HCT116 (cell line): ENCODE data around the gene LCP1. TPM values are rescaled to one million over a fixed set of nuclear protein-coding genes. Genes with fewer than 3 reads are reported as not detected.

Experiments used
- ATAC-seq: fragments of 200-7000 bp; cut with Tn5 transposase; 2 replicates; pipeline ENCODE4 v1.9.1; 2020; ENCODE audit warnings: mild to moderate bottlenecking, moderate library complexity
- BruUV-seq: library from RNA; stranded (reverse); fragments of 400-500 nt; replicated peaks from 2 replicates; lab custom pipeline; 2021; lab: Mats Ljungman, UMichigan
- CTCF ChIA-PET: fragments of 300-600 bp; sonication (Branson Sonifier 250); formaldehyde crosslinking; loops from one replicate; lab custom pipeline; 2021; ENCODE audit warnings: antibody characterized with exemption; lab: Charles Lee
- POLR2A ChIA-PET: fragments of 300-600, 350-600 bp; sonication (Branson Sonifier 250); formaldehyde crosslinking; loops from one replicate; lab custom pipeline; 2021; ENCODE audit warnings: antibody characterized with exemption; lab: Charles Lee
- RAD21 ChIA-PET, 2 experiments: fragments of 300-600 bp; sonication (Branson Sonifier 250); formaldehyde crosslinking; loops; one replicate each; lab custom pipeline; 2023; ENCODE audit warnings: low total read pairs in 2 of 2; ENCODE audit not compliant: uncharacterized antibody in 2 of 2, unreplicated experiment in 2 of 2, low non-redundant PET in 1 of 2; lab: Charles Lee
- DNase-seq: peaks from one replicate; pipeline ENCODE4 v3.0.0-alpha.2; 2010; ENCODE audit warnings: low read depth, low spot score
- H2AFZ ChIP-seq: fragments of 200-600 bp; shearing (Covaris generic), sonication (generic); 2 replicates; pipeline ENCODE4 v1.6.1; 2017; ENCODE audit warnings: low read depth, mixed run types, mixed read lengths, antibody characterized with exemption, low read length; ENCODE audit not compliant: poor library complexity, severe bottlenecking
- H3K27ac ChIP-seq: 2 replicates; pipeline ENCODE4 v1.5.1; 2012; ENCODE audit warnings: low read depth, low read length
- H3K27me3 ChIP-seq: fragments of 200-600 bp; sonication (generic); 2 replicates; pipeline ENCODE4 v1.6.1; 2016; ENCODE audit warnings: mixed run types, low read length, mixed read lengths; ENCODE audit not compliant: insufficient read depth
- H3K36me3 ChIP-seq, 2 experiments: fragments of 200-500 bp in 1 of 2; fragments of 200-600 bp in 1 of 2; sonication (Bioruptor generic) in 1 of 2; sonication (generic) in 1 of 2; 2 replicates each; pipeline versions ENCODE4 v1.5.1 to v1.6.1; 2014 to 2016; ENCODE audit warnings: low read length in 2 of 2, inconsistent platforms in 1 of 2, mixed read lengths in 1 of 2, mixed run types in 1 of 2; ENCODE audit not compliant: insufficient read depth in 2 of 2, control insufficient read depth in 1 of 2
- H3K4me1 ChIP-seq, 2 experiments: fragments of 200-600 bp in 1 of 2; sonication (generic) in 1 of 2; 2 replicates each; pipeline versions ENCODE4 v1.5.1 to v1.6.1; 2012 to 2017; ENCODE audit warnings: low read length in 2 of 2, inconsistent platforms in 1 of 2, mild to moderate bottlenecking in 1 of 2, mixed read lengths in 1 of 2, mixed run types in 1 of 2, moderate library complexity in 1 of 2; ENCODE audit not compliant: insufficient read depth in 2 of 2, control insufficient read depth in 1 of 2
- H3K4me2 ChIP-seq: fragments of 200-600 bp; sonication (generic); 2 replicates; pipeline ENCODE4 v1.6.1; 2017; ENCODE audit warnings: mixed run types, low read length, mixed read lengths
- H3K4me3 ChIP-seq, 2 experiments: fragments of 200-600 bp in 1 of 2; sonication (generic) in 1 of 2; replicated peaks in 1 of 2; 2 replicates each; pipeline ENCODE4 v1.5.1; 2011 to 2016; ENCODE audit warnings: low read length in 2 of 2, control low read depth in 1 of 2, low read depth in 1 of 2, mild to moderate bottlenecking in 1 of 2, mixed read lengths in 1 of 2, mixed run types in 1 of 2
- H3K79me2 ChIP-seq: fragments of 200-600 bp; sonication (generic); 2 replicates; pipeline ENCODE4 v1.6.1; 2017; ENCODE audit warnings: mild to moderate bottlenecking, mixed run types, low read length, moderate library complexity, mixed read lengths; ENCODE audit not compliant: insufficient read depth
- H3K9ac ChIP-seq: fragments of 200-600 bp; sonication (generic); 2 replicates; pipeline ENCODE4 v1.6.1; 2016; ENCODE audit warnings: low read length, mixed read lengths
- H3K9me2 ChIP-seq: fragments of 200-600 bp; sonication (generic), shearing (Covaris generic); 2 replicates; pipeline ENCODE4 v1.6.1; 2017; ENCODE audit warnings: mixed run types, mild to moderate bottlenecking, moderate library complexity; ENCODE audit not compliant: insufficient read depth
- H3K9me3 ChIP-seq, 2 experiments: fragments of 200-500 bp in 1 of 2; fragments of 200-600 bp in 1 of 2; sonication (Bioruptor generic) in 1 of 2; sonication (generic) in 1 of 2; 2 replicates each; pipeline ENCODE4 v1.6.1; 2014 to 2017; ENCODE audit warnings: low read length in 2 of 2, mixed read lengths in 2 of 2, inconsistent platforms in 1 of 2, low read depth in 1 of 2, mild to moderate bottlenecking in 1 of 2, mixed run types in 1 of 2, moderate library complexity in 1 of 2; ENCODE audit not compliant: control insufficient read depth in 1 of 2, insufficient read depth in 1 of 2
- H4K20me1 ChIP-seq: fragments of 200-600 bp; sonication (generic), shearing (Covaris generic); 2 replicates; pipeline ENCODE4 v1.6.1; 2017; ENCODE audit warnings: mixed run types, mild to moderate bottlenecking, moderate library complexity; ENCODE audit not compliant: insufficient read depth
- ATF3 ChIP-seq: IDR thresholded peaks from 2 replicates; pipeline ENCODE4 v1.6.1; 2012
- EZH2 ChIP-seq: fragments of 200-600 bp; sonication (generic); IDR thresholded peaks from 2 replicates; pipeline ENCODE4 v1.6.1; 2017; ENCODE audit warnings: antibody characterized with exemption, mixed run types
- POLR2AphosphoS5 ChIP-seq: IDR thresholded peaks from 2 replicates; pipeline ENCODE4 v1.6.1; 2011; ENCODE audit warnings: mild to moderate bottlenecking, low read depth, low read length, moderate library complexity
- TCF7L2 ChIP-seq: IDR thresholded peaks from 2 replicates; pipeline ENCODE4 v1.7.0; 2011; ENCODE audit warnings: borderline replicate concordance, inconsistent platforms; ENCODE audit not compliant: insufficient read depth, insufficient read length; ENCODE audit errors: extremely low read depth
- ZBTB33 ChIP-seq: IDR thresholded peaks from 2 replicates; pipeline ENCODE4 v1.6.1; 2011; ENCODE audit warnings: mild to moderate bottlenecking, low read length, moderate library complexity; ENCODE audit not compliant: insufficient replicate concordance; ENCODE audit errors: extremely low read depth
- ZNF274 ChIP-seq: fragments of 200-500 bp; sonication (Bioruptor generic); IDR thresholded peaks from 2 replicates; pipeline ENCODE4 v1.6.1; 2014; ENCODE audit warnings: mild to moderate bottlenecking, low read depth, low read length, inconsistent platforms
- intact Hi-C: fragments of 100-400 bp; cut with micrococcal nuclease; formaldehyde crosslinking; loops from 2 replicates; pipeline ENCODE4 v1.10.0; 2022
- total RNA-seq: library from RNA; stranded (reverse); gene quantifications from one replicate; pipeline ENCODE4 v1.2.1, GENCODE V29; 2021; ENCODE audit not compliant: unreplicated experiment

Gene LCP1
- total RNA-seq, 1 experiment from 2014 or later = 2.2 TPM

DNA sequence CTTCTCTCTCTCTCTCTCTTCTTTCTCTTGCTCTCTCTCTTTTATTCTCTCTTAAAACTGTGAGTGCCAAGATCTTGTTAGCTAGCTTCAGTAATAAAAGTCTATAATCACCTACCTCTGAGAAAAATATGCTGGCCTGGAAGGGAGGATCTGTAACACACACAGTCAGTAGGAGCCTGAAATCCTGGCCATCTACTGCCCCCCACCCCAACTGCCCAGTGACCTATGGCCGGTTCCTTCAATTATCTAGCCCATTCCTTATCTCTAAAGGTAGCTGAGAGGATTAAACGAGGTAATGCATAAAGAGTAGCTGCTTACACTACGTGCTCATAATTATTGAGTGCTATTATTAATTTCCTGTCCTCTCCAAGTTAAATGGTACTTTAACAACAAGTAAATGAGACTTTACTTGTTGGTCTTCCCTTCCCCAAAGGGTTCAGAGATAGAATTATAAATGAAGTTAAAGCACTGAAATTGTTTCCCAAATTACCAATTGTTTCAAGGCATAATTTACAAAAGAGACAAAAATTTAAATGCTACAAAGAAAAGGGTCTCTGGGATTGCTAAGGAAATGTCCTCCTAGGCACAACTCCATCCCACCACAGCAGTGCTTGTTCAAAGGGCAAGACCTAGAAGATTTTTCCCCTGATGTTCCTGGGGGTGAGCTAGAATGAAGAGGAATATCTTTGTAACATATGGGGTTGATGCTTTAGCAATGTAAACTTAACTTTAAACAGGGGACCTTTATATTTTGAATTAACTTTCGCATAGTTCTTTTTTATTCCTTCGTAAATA lies 1.8 kb downstream of the LCP1 start:
- Histone ChIP-seq H3K4me1 (no peaks in the 10 kb centered on the region), H3K27me3 (0 out of 2 replicates have a peak, but pooled peaks cover 4% of the 10 kb centered on the region), H3K9me2 (no peaks in the 10 kb centered on the region), H3K9me3 (no peaks in the 10 kb centered on the region), H3K4me3 (no peak overlapping the region), H3K36me3 (no peaks in the 10 kb centered on the region), H4K20me1 (no peaks in the 10 kb centered on the region), H3K4me2 (no peak overlapping the region), H3K79me2 (no peaks in the 10 kb centered on the region), H3K9ac (no peak overlapping the region), H3K27ac (no peak overlapping the region), H2AFZ (no peak overlapping the region)
- ChIA-PET POLR2A (no interaction called here), CTCF (no interaction called here), RAD21 (no interaction called here)
- no peak for TF ChIP-seq ZBTB33
- TF ChIP-seq ATF3 = no peak
- TF ChIP-seq EZH2 = no peak
- TF ChIP-seq TCF7L2 = no peak
- TF ChIP-seq ZNF274 = no peak
- TF ChIP-seq POLR2AphosphoS5 = no peak
- ATAC-seq = no peak
- intact Hi-C loops = no loop called here
- no peak for DNase-seq
- no TSS peak for BruUV-seq
